CD14-positive monocyte (primary cell): Measurements from ENCODE around the gene ESPN. TPM values are rescaled to one million over a fixed set of nuclear protein-coding genes. Genes with fewer than 3 reads are reported as not detected.

ENCODE experiments used
- DNase-seq, 3 donors: peaks; one replicate each; pipeline ENCODE4 v3.0.0-alpha.2; 2011 to 2022
- H2AFZ ChIP-seq: 2 replicates; pipeline ENCODE4 v1.6.0; 2012; ENCODE audit warnings: mild to moderate bottlenecking, low read depth, low read length, inconsistent platforms; ENCODE audit not compliant: insufficient read depth, poor library complexity, severe bottlenecking
- H3K27ac ChIP-seq, 2 donors: 1 replicate in 1 of 2; 2 replicates in 1 of 2; pipeline ENCODE4 v1.5.1; 2012 to 2013; ENCODE audit warnings: low read length in 2 of 2, control low read depth in 1 of 2, inconsistent platforms in 1 of 2, low read depth in 1 of 2, mild to moderate bottlenecking in 1 of 2
- H3K27me3 ChIP-seq, 2 donors: one replicate each; pipeline versions ENCODE4 v1.6.0 to v1.6.1; 2011 to 2013; ENCODE audit warnings: low read length in 2 of 2; ENCODE audit not compliant: control insufficient read depth in 2 of 2, insufficient read depth in 2 of 2
- H3K36me3 ChIP-seq, 2 donors: replicated peaks in 1 of 2; 1 replicate in 1 of 2; 2 replicates in 1 of 2; pipeline versions ENCODE4 v1.5.1 to v1.6.1; 2012 to 2013; ENCODE audit warnings: low read length in 2 of 2, control low read depth in 1 of 2, inconsistent platforms in 1 of 2, mild to moderate bottlenecking in 1 of 2; ENCODE audit not compliant: insufficient read depth in 2 of 2, control insufficient read depth in 1 of 2
- H3K4me1 ChIP-seq, 2 donors: 1 replicate in 1 of 2; 2 replicates in 1 of 2; pipeline versions ENCODE4 v1.5.1 to v1.6.1; 2012 to 2013; ENCODE audit warnings: low read length in 2 of 2, control low read depth in 1 of 2, inconsistent platforms in 1 of 2, mild to moderate bottlenecking in 1 of 2, moderate library complexity in 1 of 2; ENCODE audit not compliant: insufficient read depth in 2 of 2, control insufficient read depth in 1 of 2
- H3K4me2 ChIP-seq: replicated peaks from 2 replicates; pipeline ENCODE3; 2012; ENCODE audit warnings: low read length, moderate library complexity, mild to moderate bottlenecking; ENCODE audit not compliant: poor library complexity, severe bottlenecking; ENCODE audit errors: extremely low read depth
- H3K4me3 ChIP-seq, 3 experiments: fragments of 200-600 bp in 1 of 3; sonication (generic) in 1 of 3; replicated peaks in 1 of 3; 1 replicate in 2 of 3; 2 replicates in 1 of 3; pipeline ENCODE4 v1.5.1; 2011 to 2013; ENCODE audit warnings: low read length in 3 of 3, mild to moderate bottlenecking in 3 of 3, control low read depth in 2 of 3, low read depth in 2 of 3, inconsistent platforms in 1 of 3, moderate library complexity in 1 of 3
- H3K79me2 ChIP-seq: 2 replicates; pipeline ENCODE4 v1.6.0; 2012; ENCODE audit warnings: mild to moderate bottlenecking, control low read depth, inconsistent platforms, low read length, moderate library complexity; ENCODE audit not compliant: insufficient read depth
- H3K9ac ChIP-seq: 2 replicates; pipeline ENCODE4 v1.6.0; 2017; ENCODE audit warnings: low read length, mild to moderate bottlenecking; ENCODE audit not compliant: insufficient read depth, poor library complexity, severe bottlenecking
- H3K9me3 ChIP-seq, 2 donors: replicated peaks in 1 of 2; 1 replicate in 1 of 2; 2 replicates in 1 of 2; pipeline versions ENCODE4 v1.5.1 to v1.6.1; 2012 to 2013; ENCODE audit warnings: low read length in 2 of 2, control low read depth in 1 of 2; ENCODE audit not compliant: control insufficient read depth in 1 of 2, insufficient read depth in 1 of 2
- H4K20me1 ChIP-seq: 2 replicates; pipeline ENCODE4 v1.6.0; 2012; ENCODE audit warnings: mild to moderate bottlenecking, low read length, control low read depth, moderate library complexity; ENCODE audit not compliant: insufficient read depth
- H3K27ac Mint-ChIP-seq, 7 donors: one replicate each; pipeline ENCODE4 v1.8.0; 2020; ENCODE audit warnings: mild to moderate bottlenecking in 7 of 7, mixed read lengths in 7 of 7, moderate library complexity in 6 of 7, inconsistent platforms in 2 of 7
- H3K27me3 Mint-ChIP-seq, 3 donors: one replicate each; pipeline ENCODE4 v1.8.0; 2021 to 2022; ENCODE audit warnings: low read depth in 3 of 3, mild to moderate bottlenecking in 3 of 3, mixed read lengths in 3 of 3, moderate library complexity in 3 of 3, inconsistent platforms in 1 of 3
- H3K36me3 Mint-ChIP-seq, 2 donors: one replicate each; pipeline ENCODE4 v1.8.0; 2020; ENCODE audit warnings: mixed read lengths in 2 of 2, inconsistent platforms in 1 of 2, mild to moderate bottlenecking in 1 of 2
- H3K4me1 Mint-ChIP-seq: one replicate; pipeline ENCODE4 v1.8.0; 2020; ENCODE audit warnings: mild to moderate bottlenecking, mixed read lengths
- H3K4me3 Mint-ChIP-seq, 2 donors: one replicate each; pipeline ENCODE4 v1.8.0; 2020; ENCODE audit warnings: mild to moderate bottlenecking in 2 of 2, mixed read lengths in 2 of 2, moderate library complexity in 1 of 2
- H3K9me3 Mint-ChIP-seq, 7 donors: one replicate each; pipeline ENCODE4 v1.8.0; 2020 to 2022; ENCODE audit warnings: mixed read lengths in 7 of 7, mild to moderate bottlenecking in 6 of 7, moderate library complexity in 6 of 7, inconsistent platforms in 2 of 7
- CTCF ChIP-seq: fragments of 200-600 bp; IDR thresholded peaks from one replicate; pipeline ENCODE4 v1.8.0; 2022; ENCODE audit warnings: antibody characterized with exemption, mild to moderate bottlenecking
- WGBS: methylation state at CpG from one replicate; pipeline ENCODE4 v1.1.5; 2013; ENCODE audit warnings: missing lambda C conversion rate; ENCODE audit not compliant: insufficient coverage; 5-methylcytosine and 5-hydroxymethylcytosine counted together
- intact Hi-C, 2 donors: fragments of 100-400 bp; cut with micrococcal nuclease; formaldehyde crosslinking; loops; one replicate each; pipeline versions ENCODE4 v1.15.0 to v1.15.1; 2023
- polyA plus RNA-seq, 3 donors: library from polyadenylated mRNA; depleted of rRNA in 1 of 3; unstranded in 2 of 3; stranded (reverse) in 1 of 3; fragments of 300-500 nt in 2 of 3; fragments of >200 nt in 1 of 3; fragmentation: Illumina TruSeq in 2 of 3; gene quantifications; 1 replicate in 2 of 3; 2 replicates in 1 of 3; pipeline ENCODE4 v1.2.3, GENCODE V29; 2012 to 2021

Gene ESPN
- polyA plus RNA-seq, 3 donors: not detected

- Mint-ChIP-seq H3K9me3 (peaks cover 0 to 3% (median 0%) of the 10 kb centered on the region in 7 donors), H3K4me3 (no peak overlapping the region), H3K36me3 (no peaks in the 10 kb centered on the region), H3K4me1 (peaks cover 4% of the 10 kb centered on the region), H3K27me3 (peaks cover 31 to 61% (median 39%) of the 10 kb centered on the region in 3 donors), H3K27ac (no peak overlapping the region)
- no CpG with 5 or more reads among the region's 6 CpGs for whole genome bisulfite sequencing
- H4K20me1 ChIP-seq: no peaks in the 10 kb centered on the region
- H3K9ac ChIP-seq: no peak overlapping the region
- no peak for DNase-seq
- no peak for TF ChIP-seq CTCF
- no peaks in the 10 kb centered on the region for H3K9me3 ChIP-seq
- intact Hi-C loops: loop anchor here in 1 of 2 donors (5.0 kb wide), 1 partner anchor 52 kb away; no protein-coding TSS in a partner anchor
- H3K4me1 ChIP-seq: no peaks in the 10 kb centered on the region
- no peaks in the 10 kb centered on the region for H3K36me3 ChIP-seq
- no peak overlapping the region for H3K4me2 ChIP-seq
- no peak overlapping the region for H3K27ac ChIP-seq
- H3K79me2 ChIP-seq: no peaks in the 10 kb centered on the region
- H3K4me3 ChIP-seq: no peak overlapping the region
- no peak overlapping the region for H2AFZ ChIP-seq
- H3K27me3 ChIP-seq: peaks cover 0 to 10% of the 10 kb centered on the region in 2 donors
Observed at GRCh38 chr1:6409733-6410132, 14.8 kb upstream of the ESPN start.

GRCh38 chr1:6410248-6410893 is 14.2 kb upstream of the ESPN start:
- no peak for TF ChIP-seq CTCF
- Histone ChIP-seq H2AFZ (no peak overlapping the region), H3K4me3 (no peak overlapping the region), H3K9me3 (no peaks in the 10 kb centered on the region), H3K27ac (no peak overlapping the region), H3K79me2 (no peaks in the 10 kb centered on the region), H3K4me2 (no peak overlapping the region), H4K20me1 (no peaks in the 10 kb centered on the region), H3K27me3 (peaks cover 0 to 16% of the 10 kb centered on the region in 2 donors), H3K36me3 (no peaks in the 10 kb centered on the region), H3K9ac (no peak overlapping the region), H3K4me1 (no peaks in the 10 kb centered on the region)
- peaks cover 6% of the 10 kb centered on the region for H3K4me1 Mint-ChIP-seq
- H3K27ac Mint-ChIP-seq: no peak overlapping the region
- H3K27me3 Mint-ChIP-seq: peaks cover 33 to 62% (median 41%) of the 10 kb centered on the region in 3 donors
- DNase-seq: no peak
- H3K4me3 Mint-ChIP-seq: no peak overlapping the region
- no peaks in the 10 kb centered on the region for H3K36me3 Mint-ChIP-seq
- WGBS: 96% methylated on average over 11 of the region's 13 CpGs
- H3K9me3 Mint-ChIP-seq: peaks cover 0 to 3% (median 0%) of the 10 kb centered on the region in 7 donors
- intact Hi-C loops: no loop called here
